AML-193 (cell line): Measurements from ENCODE around the gene EVI5L.

Source experiments
- DNase-seq, 2 experiments: peaks; one replicate each; lab custom pipeline; 2025; lab: John Stamatoyannopoulos, UW

The EVI5L gene

DNA sequence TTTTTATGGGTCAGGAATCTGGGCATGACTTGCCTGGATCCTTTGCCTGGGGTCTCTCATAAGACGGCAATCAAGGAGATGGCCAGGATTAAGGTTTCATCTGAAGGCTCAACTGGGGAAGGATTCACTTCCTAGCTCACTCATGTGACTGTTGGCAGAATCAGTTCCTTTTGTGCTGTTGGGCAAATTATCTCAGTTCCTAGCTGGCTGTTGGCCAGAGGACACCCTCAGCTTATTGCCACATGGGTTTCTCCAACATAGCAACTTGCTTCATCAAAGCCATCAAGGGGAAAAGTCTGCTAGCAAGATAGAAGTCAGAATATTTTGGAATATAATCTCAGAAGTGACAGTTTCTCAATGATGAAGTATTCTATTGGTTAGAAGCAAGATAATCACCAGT is 12.2 kb upstream of the EVI5L start:
- peak; percentile 35 to 43 for DNase-seq

DNA sequence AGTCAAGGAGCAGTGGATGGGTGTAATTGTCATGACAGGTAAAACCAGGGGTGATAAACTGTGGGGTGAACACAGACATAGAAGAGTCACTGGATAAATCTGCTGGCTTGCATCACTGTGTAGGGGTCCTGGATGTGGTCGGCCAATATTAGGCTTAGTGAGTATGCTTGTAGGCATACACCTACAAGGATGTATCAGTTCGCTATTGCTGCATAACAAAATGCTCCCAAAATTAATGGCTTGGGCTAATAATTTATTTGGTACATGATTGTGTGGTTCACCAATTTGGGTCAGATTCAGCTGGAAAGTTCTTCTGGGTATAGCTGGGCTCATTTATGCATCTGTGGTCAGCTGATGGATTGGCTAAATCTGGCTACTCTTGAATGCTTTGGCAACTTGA is 11.2 kb upstream of the EVI5L start:
- DNase-seq, result no peak

DNA sequence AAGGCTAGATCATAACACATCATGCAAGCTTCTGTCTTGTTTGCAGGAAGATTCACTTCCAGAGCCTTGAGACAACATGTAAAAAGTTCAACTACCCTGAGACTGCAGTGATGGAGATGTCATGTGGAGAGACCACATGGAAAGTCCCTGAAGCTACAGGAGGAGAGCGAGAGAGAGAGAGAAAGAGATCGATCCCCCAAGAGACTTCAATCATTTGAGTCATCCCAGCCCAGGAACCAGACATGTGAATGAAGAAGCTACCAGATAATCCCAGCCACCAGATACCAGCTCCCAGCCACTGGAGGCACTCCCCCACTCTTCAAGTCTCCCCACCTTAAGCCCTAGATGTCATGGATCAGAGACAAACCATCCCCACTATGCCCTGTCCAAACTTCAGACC is 10.7 kb upstream of the EVI5L start:
- no peak for DNase-seq

DNA sequence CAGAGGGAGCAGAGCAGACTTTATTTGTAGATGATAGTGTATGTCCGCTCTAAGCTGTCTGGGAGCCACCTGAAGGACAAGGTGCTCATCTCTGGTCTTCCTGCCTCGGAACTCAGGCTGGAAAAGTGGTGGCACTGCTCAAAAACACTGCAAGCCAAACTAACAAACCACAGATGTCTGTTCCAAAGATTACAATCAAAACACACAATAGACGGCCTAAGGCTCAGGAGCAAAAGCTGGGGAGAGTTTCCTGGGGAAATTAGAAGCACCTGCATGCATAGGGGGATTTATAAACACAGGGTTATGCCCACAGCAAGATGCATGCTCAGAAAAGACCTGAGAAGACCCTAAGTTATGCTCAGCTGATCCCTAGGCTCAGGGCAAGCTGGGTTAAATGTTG is 9.4 kb upstream of the EVI5L start:
- DNase-seq, result no peak

DNA sequence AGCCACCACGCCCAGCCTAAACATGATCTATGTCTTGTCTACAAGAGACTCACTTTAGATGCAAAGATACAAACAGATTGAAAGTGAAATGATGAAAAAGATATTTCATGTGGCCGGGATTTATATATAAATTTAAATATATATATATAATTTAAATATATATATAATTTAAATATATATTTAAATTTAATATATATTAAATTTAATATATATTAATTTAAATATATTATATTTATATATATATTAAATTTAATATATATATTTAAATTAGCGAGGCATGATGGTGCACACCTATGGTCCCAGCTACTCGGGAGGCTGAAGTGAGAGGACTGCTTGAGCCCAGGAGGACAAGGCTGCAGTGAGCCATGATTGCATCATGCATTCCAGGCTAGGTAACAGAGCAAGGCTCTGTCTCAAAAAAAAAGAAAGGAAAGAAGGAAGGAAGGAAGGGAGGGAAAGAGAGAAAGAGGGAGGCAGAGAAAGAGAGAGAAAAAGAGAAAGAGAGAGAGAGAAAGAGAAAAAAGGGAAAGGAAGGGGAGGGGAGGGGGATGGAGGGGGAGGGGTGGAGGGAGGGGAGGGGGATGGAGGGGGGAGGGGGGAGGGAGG is 7.0 kb upstream of the EVI5L start:
- DNase-seq, result no peak

DNA sequence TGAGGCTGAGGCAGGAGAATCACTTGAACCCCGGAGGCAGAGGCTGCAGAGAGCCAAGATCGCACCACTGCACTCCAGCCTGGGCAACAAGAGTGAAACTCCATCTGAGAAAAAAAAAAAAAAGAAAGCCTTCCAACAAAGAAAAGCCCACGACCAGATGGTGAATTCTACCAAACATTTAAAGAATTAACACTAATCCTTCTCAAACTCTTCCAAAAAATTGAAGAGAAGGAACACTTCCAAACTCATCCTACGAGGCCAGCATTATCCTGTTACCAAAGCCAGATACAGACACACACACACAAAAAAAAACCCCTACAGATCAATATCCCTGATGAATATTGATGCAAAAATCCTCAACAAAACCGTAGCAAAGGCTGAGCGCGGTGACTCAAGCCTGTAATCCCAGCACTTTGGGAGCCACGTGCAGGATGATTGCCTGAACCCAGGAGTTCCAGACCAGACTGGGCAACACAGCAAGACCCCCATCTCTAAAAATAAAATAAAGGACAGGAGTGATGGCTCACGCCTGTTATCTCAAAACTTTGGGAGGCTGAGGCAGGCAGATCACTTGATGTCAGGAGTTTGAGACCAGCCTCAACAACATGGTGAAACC is 6.2 kb upstream of the EVI5L start:
- no peak for DNase-seq

DNA sequence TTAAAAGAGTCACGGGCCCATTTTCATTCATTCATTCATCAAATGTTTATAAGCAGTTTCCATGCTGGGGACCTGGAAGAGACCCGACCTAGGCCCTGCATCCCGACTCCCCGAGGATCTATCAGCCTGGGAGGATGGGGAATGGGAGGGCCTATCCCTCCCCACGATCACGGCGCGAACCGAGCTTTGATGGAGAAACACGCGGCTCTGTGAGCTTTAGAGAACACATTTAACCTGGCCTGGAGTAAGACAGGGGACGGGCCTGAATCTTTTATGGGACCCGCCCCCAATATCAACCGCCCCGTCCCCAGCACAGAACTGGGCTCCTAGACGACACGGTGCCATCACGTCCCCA is 875 bp upstream of the EVI5L start:
- DNase-seq, result no peak

DNA sequence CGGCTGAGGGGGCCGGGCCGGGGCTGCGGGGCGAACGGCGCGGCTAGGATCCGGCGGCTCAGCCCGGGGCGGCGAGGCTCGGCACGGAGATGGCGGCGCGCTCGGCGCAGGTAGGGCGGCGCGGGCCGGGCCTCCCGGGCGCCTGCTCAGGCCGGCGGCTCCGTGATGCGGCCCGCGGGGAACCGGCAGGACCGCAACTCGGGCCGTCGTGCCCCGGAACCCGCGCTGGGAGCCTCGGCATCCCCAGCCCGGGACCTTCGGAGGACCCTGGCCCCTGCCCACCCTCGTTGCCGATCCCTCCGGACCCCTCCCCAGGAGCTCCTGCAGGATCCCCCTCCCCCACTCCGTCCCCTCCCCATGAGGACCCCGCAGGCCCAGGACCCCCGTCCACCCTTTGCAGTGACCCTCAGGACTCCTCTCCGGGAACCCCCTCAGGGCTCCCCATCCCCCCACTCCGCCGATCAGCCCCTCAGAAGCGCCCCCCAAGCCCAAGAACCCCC is 304 bp downstream of the EVI5L start:
- no peak for DNase-seq

DNA sequence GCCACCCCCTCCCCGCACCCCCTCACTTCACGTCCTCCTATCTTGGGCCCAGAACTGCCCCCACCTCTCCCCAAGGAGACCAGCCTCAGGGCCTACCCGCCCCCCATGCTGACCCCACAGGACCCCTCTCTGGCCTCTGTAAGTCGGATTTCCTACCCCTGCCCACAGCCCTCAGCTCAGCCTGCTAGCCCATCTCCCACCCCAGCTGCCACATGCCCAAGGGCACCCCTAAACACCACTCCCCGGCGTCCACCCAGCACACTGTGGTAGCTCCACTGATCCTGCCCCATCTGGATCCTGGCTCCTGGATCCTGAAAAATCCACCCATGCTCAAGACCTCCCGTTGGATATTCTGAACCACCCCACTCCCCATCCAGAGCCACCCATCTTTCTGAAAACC is 805 bp downstream of the EVI5L start:
- no peak for DNase-seq

DNA sequence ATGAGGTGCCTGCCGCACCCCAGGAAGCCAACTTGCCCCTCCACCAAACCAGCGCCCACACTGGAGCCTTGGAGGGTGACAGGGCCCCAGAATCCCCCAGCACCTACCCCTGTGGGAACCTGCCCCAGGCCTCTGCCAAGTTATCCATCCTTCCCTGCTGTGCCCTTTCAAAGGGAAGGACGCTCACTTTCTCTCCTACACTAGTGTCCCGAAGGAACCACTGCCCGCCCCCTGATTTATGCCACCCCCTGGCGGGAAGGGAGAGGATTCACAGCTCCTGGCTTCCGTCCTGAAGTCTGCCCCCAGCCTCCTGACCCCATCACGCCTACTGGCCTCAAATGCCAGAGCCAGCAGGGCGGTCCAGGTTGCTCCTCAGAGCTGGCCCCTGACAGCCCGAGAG is 1.4 kb downstream of the EVI5L start:
- DNase-seq, result no peak

DNA sequence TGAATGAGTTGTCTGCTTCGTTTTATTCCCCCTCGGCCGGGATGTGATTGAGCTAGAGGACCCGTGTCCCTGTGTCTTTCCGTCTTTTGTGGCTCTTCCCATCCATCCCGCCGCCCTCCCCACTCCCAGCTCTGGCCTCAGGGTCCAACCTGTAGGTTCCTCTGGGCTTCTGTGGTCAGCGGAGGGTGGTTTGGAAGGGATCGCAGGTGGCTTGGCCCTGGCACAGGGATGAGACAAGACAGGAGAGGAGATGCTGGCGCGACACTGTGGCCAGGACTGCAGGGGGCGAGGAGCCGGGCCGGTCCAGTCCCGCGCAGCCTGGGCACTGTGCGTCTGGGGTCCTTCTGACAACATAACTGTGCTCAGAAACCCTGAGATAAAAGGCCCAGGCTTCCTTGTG is 2.0 kb downstream of the EVI5L start:
- DNase-seq, result no peak

DNA sequence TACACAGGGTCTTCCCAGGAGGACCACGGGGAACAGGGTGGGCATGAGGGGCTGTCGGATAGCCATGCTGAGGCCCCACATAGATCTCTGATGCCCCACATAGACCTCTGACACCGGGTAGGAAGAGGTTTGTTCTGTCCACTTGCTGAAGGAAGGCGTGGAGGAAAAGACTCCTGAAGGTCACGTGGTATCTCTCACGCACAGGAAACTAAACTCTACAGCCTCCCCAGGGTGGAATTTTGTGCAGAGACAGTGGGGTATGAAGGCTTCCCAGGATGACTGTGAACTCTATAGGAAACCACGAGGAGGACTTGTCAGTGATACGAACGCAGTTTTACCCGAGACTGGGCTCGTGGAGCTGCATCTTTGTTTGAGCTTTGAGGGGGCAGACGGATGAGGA is 2.8 kb downstream of the EVI5L start:
- no peak for DNase-seq

DNA sequence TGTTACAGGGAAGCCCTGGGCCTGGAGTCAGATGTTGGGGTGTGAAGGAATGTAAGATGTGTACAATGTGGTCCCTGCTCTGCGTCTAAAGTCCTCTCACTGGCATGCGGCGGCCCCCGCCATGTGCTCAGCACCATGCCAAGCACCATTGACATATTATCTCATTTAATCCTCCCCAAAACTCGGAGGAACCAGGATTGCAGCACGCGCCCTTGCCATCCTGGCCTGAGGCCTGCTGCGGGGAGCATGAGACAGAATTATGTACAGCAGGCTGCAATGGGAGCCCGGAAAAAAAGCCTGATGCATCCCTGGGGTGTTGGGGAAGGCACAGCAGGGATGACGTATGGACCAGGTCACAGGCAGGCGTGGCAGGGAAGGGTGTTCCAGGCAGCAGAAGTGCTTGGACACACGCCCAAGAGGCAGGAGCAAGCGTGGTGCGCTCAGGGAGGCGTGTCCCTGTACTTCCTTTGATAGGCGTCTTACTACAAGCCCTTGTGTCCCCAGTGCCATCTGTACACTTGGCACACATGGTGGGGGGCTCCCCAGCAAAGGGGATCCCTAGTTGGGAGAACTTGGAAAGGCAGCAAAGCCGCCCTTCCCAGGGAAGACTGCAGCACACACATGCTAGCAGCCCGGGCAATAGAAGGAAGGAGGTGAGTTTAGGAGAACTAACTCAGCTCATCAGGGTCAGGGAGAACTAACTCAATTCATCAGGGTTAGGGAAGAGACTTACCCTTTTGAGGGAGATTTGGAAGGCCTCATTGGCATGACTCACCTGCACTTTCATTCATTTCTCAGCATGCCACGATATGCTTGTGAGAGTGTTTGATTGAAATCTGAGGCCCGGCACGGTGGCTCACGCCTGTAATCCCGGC is 3.4 kb downstream of the EVI5L start:
- DNase-seq, result no peak

DNA sequence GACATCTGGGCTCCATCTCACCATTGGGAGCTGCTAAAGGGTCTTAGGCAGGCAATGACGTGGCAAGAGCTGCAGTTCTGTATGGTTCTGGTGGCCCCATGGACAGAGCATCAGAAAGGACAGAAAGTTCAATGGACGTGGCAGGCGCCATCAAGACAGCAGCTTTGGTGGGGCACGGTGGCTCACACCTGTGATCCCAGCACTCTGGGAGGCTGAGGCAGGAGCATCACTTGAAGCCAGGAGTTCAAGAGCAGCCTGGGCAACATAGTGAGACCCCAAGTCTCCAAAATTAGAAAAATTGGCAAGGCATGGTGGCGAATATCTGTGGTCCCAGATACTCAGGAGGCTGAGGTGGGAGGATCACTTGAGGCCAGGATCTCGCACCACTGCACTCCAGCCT is 9.5 kb downstream of the EVI5L start:
- no peak for DNase-seq

DNA sequence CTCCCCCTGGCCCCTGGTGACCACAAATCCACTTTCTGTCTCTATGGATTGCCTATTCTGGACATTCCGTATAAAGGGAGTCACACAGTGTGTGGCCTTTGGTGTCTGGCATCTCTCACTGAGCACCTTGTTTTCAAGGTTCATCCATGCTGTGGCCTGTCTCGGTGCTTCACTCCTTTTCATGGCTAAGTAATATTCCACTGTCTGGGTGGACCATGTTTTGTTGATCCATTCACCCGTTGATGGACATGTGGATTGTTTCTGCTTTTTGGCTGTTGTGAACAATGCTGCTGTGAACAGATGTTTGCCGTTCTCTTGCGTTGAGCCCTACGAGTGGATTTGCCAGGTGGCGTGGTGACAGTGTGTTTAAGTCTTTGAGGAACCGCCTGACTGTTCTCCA is 10.6 kb downstream of the EVI5L start:
- no peak for DNase-seq

DNA sequence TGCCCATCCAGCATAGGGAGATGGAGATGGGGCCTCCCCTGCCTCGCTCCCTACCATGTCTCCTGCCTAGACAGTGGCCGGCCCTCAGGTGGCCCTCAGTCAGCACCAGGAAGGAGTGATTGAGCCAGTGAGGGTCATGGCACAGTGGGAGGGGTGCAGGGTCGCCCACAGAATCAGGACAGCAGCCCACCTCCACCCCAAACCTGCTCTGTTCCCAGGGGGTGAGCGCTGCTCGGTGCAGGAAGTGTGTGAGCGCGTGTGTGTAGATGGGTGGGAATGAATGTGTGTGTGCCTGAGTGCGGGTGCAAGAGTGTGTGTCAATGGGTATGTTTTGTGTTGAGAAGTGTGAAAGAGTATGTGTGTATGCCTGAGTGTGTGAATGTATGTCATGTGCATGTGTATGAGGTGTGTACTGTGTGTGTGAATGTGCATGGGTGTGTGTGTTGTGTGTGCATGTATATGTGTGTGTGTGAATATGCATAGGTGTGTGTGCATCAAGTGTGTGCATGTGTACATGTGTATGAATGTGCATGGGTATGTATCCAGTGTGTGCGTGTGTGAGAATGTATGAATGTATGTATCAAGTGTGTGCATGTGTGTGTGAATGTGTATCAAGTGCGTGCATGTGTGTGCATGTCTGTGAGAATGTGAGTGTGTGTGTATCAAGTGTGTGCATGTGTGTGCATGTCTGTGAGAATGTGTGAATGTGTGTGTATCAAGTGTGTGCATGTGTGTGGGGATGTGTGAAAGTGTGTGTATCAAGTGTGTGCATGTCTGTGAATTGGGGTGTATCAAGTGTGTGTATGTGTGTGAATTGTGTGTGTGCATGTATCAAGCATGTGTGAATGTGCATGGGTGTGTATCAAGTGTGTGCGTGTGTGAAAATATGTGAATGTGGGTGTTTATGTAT is 12.0 kb downstream of the EVI5L start:
- DNase-seq, result no peak

DNA sequence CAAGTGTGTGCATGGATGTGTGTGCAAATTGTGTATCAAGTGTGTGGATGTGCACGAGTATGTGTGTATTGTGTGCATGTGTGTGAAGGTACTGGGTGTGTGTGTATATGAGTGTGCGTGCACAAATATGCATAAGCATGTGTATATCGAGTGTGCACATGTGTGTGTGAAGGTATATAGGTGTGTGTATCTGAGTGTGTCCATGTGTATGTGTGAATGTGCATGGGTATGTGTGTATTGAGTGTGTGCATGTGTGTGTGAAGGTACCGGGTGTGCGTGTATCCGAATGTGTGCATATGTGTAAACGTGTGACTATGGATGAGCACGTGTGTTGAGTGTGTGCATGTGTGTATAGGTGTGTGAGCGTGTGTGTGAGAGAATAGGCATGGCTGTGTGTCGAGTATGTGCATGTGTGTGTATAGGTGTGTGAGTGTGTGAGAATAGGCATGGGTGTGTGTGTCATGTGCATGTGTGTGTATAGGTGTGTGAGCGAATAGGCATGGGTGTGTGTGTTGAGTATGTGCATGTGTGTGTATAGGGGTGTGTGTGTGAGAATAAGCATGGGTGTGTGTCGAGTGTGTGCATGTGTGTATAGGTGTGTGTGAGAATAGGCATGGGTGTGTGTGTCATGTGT is 12.8 kb downstream of the EVI5L start:
- no peak for DNase-seq

DNA sequence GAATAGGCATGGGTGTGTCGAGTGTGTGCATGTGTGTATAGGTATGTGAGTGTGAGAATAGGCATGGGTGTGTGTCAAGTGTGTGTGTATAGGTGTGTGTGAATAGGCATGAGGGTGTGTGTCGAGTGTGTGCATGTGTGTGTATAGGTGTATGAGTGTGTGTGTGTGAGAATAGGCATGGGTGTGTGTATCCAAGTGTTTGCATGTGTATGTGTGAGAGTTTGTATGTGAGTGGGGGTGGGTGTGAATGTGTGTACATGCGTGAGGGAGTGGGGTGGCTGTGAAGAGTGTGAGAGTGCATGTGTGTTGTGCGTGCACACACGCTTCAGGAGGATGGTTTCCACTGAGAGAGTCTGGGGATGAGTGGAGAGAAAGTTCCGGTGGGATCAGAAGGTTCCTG is 13.5 kb downstream of the EVI5L start:
- DNase-seq, result no peak

DNA sequence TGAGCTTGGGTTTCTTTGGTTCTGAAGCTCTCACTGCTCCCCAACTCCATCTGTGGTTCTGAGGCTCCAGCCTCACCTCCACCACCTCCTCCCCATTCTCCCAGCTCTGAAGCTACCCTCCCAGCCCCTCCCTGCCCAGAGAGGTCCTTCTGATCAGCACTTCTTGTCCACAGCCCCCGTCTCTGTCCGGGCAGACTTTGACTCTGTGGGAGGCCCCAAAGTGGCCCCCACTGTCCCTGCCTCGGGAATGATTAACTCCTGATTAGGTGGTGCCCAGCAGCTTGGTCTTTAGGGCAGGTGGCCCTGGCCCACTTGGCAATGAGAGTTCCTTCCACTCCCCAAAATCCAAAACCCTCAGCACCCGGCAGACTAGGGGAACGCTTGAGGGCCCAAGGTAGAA is 14.4 kb downstream of the EVI5L start:
- DNase-seq, result no peak

DNA sequence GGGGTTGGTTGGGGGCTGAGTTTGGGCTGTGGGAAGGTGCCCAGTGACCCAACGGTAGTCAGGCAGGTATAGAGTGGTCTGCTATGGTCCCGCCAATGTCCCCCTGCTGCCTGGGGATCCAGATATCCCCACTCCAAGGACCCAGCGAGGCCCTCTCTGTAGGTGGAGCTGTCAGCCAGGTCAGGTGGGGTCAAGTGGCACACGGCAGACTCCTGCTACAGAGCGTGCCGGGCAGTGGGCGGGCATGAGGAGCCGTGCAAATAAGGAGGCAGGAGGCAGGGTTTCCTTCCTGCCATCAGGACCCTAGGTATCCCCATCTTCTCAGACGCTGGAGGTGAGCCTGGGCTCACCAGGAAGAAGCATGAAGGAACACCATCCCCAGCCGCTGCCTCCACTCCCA is 14.9 kb downstream of the EVI5L start:
- no peak for DNase-seq

DNA sequence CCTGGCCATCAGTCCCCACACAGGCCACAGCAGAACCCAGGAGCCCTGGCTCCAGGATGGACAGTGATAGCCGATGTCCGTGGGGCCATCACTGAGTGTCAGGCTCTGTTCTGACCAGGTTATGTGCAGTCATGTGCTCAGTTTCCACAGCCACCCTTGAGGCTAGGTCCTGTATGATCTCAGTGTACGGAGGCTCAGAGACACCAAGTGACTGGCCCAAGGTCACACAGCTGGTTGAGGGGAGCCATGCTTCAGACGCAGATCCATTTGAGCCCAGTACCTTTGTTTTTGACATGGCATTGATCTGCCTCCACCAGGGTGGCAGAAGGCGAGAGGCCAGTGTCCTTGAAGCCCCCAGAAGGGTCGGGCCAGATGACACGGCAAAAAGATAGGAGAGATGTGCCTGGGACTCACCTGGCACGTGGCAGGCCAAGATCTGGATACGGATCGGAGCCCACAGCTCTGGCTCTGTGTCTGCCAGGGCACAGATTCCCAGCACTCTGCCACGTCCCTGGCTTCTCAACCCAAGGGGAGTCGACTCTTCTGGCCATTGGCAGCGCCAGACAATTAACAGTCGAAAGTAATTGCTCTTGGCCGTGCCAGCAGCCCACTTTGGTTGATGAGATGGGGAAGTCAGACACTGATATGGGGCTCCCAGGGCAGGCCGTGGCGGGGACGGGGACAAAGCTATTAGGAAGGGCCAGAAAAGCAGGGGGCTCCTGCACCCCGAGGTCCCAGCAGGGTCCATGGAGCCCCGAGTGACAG is 15.6 kb downstream of the EVI5L start:
- DNase-seq, result no peak
